Fibroblast of skin of abdomen (primary cell): ENCODE measurements around the gene CTH.
"Not testable (repeated sequence)": the region's sequence is repeated elsewhere in the genome, so short reads cannot be mapped to it uniquely, and the experiment has no call there.

Source experiments
- DNase-seq: peaks from one replicate; pipeline ENCODE4 v3.0.0-alpha.2; 2013

CTH gene

GRCh38 chr1:70458131-70458530 lies 47.1 kb downstream of the CTH start:
- DNase-seq, result no peak

- peak; percentile 48 for DNase-seq
Measured at GRCh38 chr1:70459496-70460225, 48.6 kb downstream of the CTH start.

- not testable (repeated sequence) for DNase-seq
Measured at GRCh38 chr1:70460740-70461713, 50.0 kb downstream of the CTH start.

GRCh38 chr1:70462611-70463010 lies 51.5 kb downstream of the CTH start:
- no peak for DNase-seq

- DNase-seq, result no peak
Measured at GRCh38 chr1:70465911-70466310, 54.8 kb downstream of the CTH start.

- no peak for DNase-seq
Measured at GRCh38 chr1:70467531-70467930, 56.5 kb downstream of the CTH start.

- DNase-seq, result no peak
Measured at GRCh38 chr1:70468180-70468579, 57.1 kb downstream of the CTH start.

GRCh38 chr1:70469184-70469583 lies 58.1 kb downstream of the CTH start:
- not testable (repeated sequence) for DNase-seq

- DNase-seq, result peak; percentile 48
Measured at GRCh38 chr1:70475023-70475422, 64.0 kb downstream of the CTH start.

GRCh38 chr1:70477090-70477489 lies 66.0 kb downstream of the CTH start:
- DNase-seq, result no peak

GRCh38 chr1:70477905-70478304 lies 66.8 kb downstream of the CTH start:
- not testable (repeated sequence) for DNase-seq

GRCh38 chr1:70483342-70483741 lies 72.3 kb downstream of the CTH start:
- DNase-seq, result peak; percentile 35

GRCh38 chr1:70485624-70486023 lies 74.6 kb downstream of the CTH start:
- no peak for DNase-seq

- DNase-seq, result peak; percentile 93
Measured at GRCh38 chr1:70486676-70487458, 75.8 kb downstream of the CTH start.

GRCh38 chr1:70487459-70487815 lies 76.4 kb downstream of the CTH start:
- DNase-seq, result no peak

GRCh38 chr1:70487910-70488665 lies 77.0 kb downstream of the CTH start:
- peak; percentile 47 for DNase-seq
